ENCODE measurements around the gene RNF121. TPM values are rescaled to one million over a fixed set of nuclear protein-coding genes. Genes with fewer than 3 reads are reported as not detected.

RNF121 gene
- total RNA-seq, 4 donors from 2014 or later, result 13.1 to 25.8 (median 21.5) TPM

- TF ChIP-seq EP300 (IDR thresholded peaks at IDR 0.05) (no peak), POLR2A (IDR thresholded peaks at IDR 0.05) (no peak), CTCF (IDR thresholded peaks at IDR 0.05) (no peak), POLR2AphosphoS5 (IDR thresholded peaks at IDR 0.05) (no peak)
- Histone ChIP-seq H3K4me1 (no peaks in the 10 kb centered on the region), H3K27me3 (no peaks in the 10 kb centered on the region), H3K36me3 (peaks cover 0 to 76% of the 10 kb centered on the region in 2 donors), H3K27ac (no peak overlapping the region), H3K4me3 (no peak overlapping the region), H3K9me3 (no peaks in the 10 kb centered on the region)
- WGBS, 2 donors (ENCODE audit: low coverage in 1 of 2), result 76 to 82% methylated on average over 3 to 8 of the region's 9 CpGs
- ATAC-seq, result no peak
Measured at GRCh38 chr11:71917646-71918140, 11.2 kb upstream of the RNF121 start.

GRCh38 chr11:71927820-71928736, 768 bp upstream of the RNF121 start, which contains the start of gene XNDC1N:
TSS of gene XNDC1N (minus strand) at chr11:71928594. CDS start at chr11:71923353, 5,241 bp downstream.
- peak within 1 kb of the TSS; percentile 87 to 94 for H3K4me3 ChIP-seq
- H3K9me3 ChIP-seq, result no peaks in the 10 kb centered on the region
- H3K27me3 ChIP-seq, result no peaks in the 10 kb centered on the region
- H3K4me1 ChIP-seq, result peaks cover 7 to 52% (median 21%) of the 10 kb centered on the region in 3 donors
- peak; percentile 5 for TF ChIP-seq POLR2AphosphoS5 (IDR thresholded peaks at IDR 0.05)
- TF ChIP-seq POLR2A (IDR thresholded peaks at IDR 0.05), result no peak
- 0% methylated on average over 25 to 33 of the region's 40 CpGs for WGBS, 2 donors (ENCODE audit: low coverage in 1 of 2)
- peaks cover 0 to 12% of the 10 kb centered on the region in 2 donors for H3K36me3 ChIP-seq
- ATAC-seq, result peak; percentile 94
- peak within 1 kb of the TSS; percentile 88 to 92 (median 90) for H3K27ac ChIP-seq

GRCh38 chr11:71929491-71929890, 645 bp downstream of the RNF121 start:
- Histone ChIP-seq H3K27ac (peak overlapping the region; percentile 39 to 92 (median 89)), H3K36me3 (peaks cover 0 to 8% of the 10 kb centered on the region in 2 donors), H3K27me3 (no peaks in the 10 kb centered on the region), H3K9me3 (no peaks in the 10 kb centered on the region), H3K4me1 (peaks cover 10 to 67% (median 21%) of the 10 kb centered on the region in 3 donors), H3K4me3 (peak overlapping the region; percentile 87 to 94)
- TF ChIP-seq POLR2AphosphoS5 (IDR thresholded peaks at IDR 0.05), result no peak
- WGBS, 2 donors (ENCODE audit: low coverage in 1 of 2), result 1 to 5% methylated on average over 6 of the region's 6 CpGs
- ATAC-seq, result no peak

GRCh38 chr11:71930556-71931244, 1.9 kb downstream of the RNF121 start:
- H3K9me3 ChIP-seq, result no peaks in the 10 kb centered on the region
- no peaks in the 10 kb centered on the region for H3K27me3 ChIP-seq
- ATAC-seq, result no peak
- H3K36me3 ChIP-seq, result peaks cover 0 to 2% of the 10 kb centered on the region in 2 donors
- no peak overlapping the region for H3K27ac ChIP-seq
- WGBS, 2 donors (ENCODE audit: low coverage in 1 of 2), result 56 to 68% methylated on average over 3 to 10 of the region's 11 CpGs
- peaks cover 10 to 67% (median 21%) of the 10 kb centered on the region in 3 donors for H3K4me1 ChIP-seq
- no peak overlapping the region for H3K4me3 ChIP-seq
- TF ChIP-seq CTCF (IDR thresholded peaks at IDR 0.05) (no peak), POLR2AphosphoS5 (IDR thresholded peaks at IDR 0.05) (no peak), EP300 (IDR thresholded peaks at IDR 0.05) (no peak), POLR2A (IDR thresholded peaks at IDR 0.05) (no peak)

GRCh38 chr11:71931245-71931602, 2.4 kb downstream of the RNF121 start:
- no peaks in the 10 kb centered on the region for H3K36me3 ChIP-seq
- H3K27ac ChIP-seq, result no peak overlapping the region
- H3K9me3 ChIP-seq, result no peaks in the 10 kb centered on the region
- TF ChIP-seq POLR2AphosphoS5 (IDR thresholded peaks at IDR 0.05) (no peak), EP300 (IDR thresholded peaks at IDR 0.05) (no peak), CTCF (IDR thresholded peaks at IDR 0.05) (no peak), POLR2A (IDR thresholded peaks at IDR 0.05) (no peak)
- H3K27me3 ChIP-seq, result no peaks in the 10 kb centered on the region
- ATAC-seq, result no peak
- H3K4me1 ChIP-seq, result peaks cover 10 to 67% (median 21%) of the 10 kb centered on the region in 3 donors
- no peak overlapping the region for H3K4me3 ChIP-seq
- 40 to 45% methylated on average over 2 of the region's 2 CpGs for WGBS, 2 donors (ENCODE audit: low coverage in 1 of 2)
